ENCODE measurements around the gene HTR3C. TPM values are rescaled to one million over a fixed set of nuclear protein-coding genes. Genes with fewer than 3 reads are reported as not detected.

HTR3C gene
- total RNA-seq, 1 experiment from 2014 or later: not detected

DNA sequence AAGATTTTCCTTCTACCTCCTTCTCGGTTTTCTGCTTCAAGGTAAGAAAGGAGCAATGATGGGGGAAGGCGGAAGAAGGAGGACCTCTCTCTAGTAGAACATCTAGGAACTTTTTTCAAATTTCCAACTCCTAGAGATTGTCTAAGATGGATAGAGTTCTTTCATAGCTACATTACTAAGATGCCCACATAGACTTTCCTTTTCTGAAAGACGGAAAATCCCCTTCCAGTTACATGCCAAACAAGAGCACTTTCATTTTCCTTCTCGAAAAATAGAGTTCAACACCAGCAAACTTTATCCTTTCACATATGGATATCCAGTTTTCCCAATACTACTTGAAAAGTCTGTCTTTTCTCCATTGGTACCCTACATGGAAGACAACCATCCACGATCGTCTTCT, 44.7 kb downstream of the HTR3C start:
- no peak overlapping the region for H3K27ac Mint-ChIP-seq
- Histone ChIP-seq H3K56ac (ENCODE audit: insufficient read length, low read depth, low read length) (no peak overlapping the region), H2BK20ac (ENCODE audit: low read depth, low read length, poor library complexity, severe bottlenecking) (no peak overlapping the region), H3K4me1 (ENCODE audit: insufficient read depth, low read length) (no peaks in the 10 kb centered on the region), H2AK5ac (ENCODE audit: insufficient read length, low read length) (no peak overlapping the region), H3K79me1 (ENCODE audit: insufficient read depth, low read depth, low read length, poor library complexity, severe bottlenecking) (no peaks in the 10 kb centered on the region), H3K4ac (ENCODE audit: low read depth, low read length) (no peak overlapping the region), H3K23ac (ENCODE audit: insufficient read length, low read depth, low read length) (no peak overlapping the region), H3K9ac (ENCODE audit: extremely low read depth, insufficient read length, low read length) (no peak overlapping the region), H3K14ac (ENCODE audit: insufficient read depth, low read length) (no peak overlapping the region), H4K20me1 (ENCODE audit: control insufficient read depth, insufficient read depth, insufficient read length) (no peaks in the 10 kb centered on the region), H2BK5ac (ENCODE audit: insufficient read length, low read length) (no peak overlapping the region), H3K4me2 (ENCODE audit: insufficient read depth, insufficient read length, low read length) (no peak overlapping the region), H3K79me2 (ENCODE audit: insufficient read depth, low read length) (no peaks in the 10 kb centered on the region), H2AFZ (ENCODE audit: low read length) (no peak overlapping the region), H4K5ac (ENCODE audit: insufficient read length, low read depth, low read length) (no peak overlapping the region), H3K9me3 (ENCODE audit: control insufficient read depth, low read depth, low read length) (no peaks in the 10 kb centered on the region), H2BK12ac (ENCODE audit: insufficient read length, low read depth, low read length) (no peak overlapping the region), H3T11ph (ENCODE audit: low read length) (no peak overlapping the region), H2BK15ac (ENCODE audit: low read depth, low read length) (no peak overlapping the region), H3K27ac (ENCODE audit: insufficient read length, low read depth, low read length) (no peak overlapping the region), H4K8ac (replicated peaks; ENCODE audit: insufficient read length, low read depth, low read length) (no peak overlapping the region), H3K23me2 (ENCODE audit: insufficient read length, low read depth, low read length, poor library complexity, severe bottlenecking) (no peaks in the 10 kb centered on the region), H3K27me3 (ENCODE audit: insufficient read depth, low read length) (no peaks in the 10 kb centered on the region; the same call in 1 of the 2 replicates), H3K18ac (ENCODE audit: insufficient read length, low read depth, low read length) (no peak overlapping the region), H4K91ac (ENCODE audit: insufficient read length, low read depth, low read length) (no peak overlapping the region), H2BK120ac (ENCODE audit: low read depth, low read length, poor library complexity, severe bottlenecking) (no peak overlapping the region)
- peaks cover 8% of the 10 kb centered on the region for H3K27me3 Mint-ChIP-seq (ENCODE audit: low read depth)
- TF ChIP-seq CTCF (conservative IDR thresholded peaks at IDR 0.05): no peak
- peaks cover 4 to 6% of the 10 kb centered on the region in 2 experiments; a peak in 4 of 5 replicates for H3K9me3 Mint-ChIP-seq
- H3K4me3 Mint-ChIP-seq: no peak overlapping the region
- no CpG with 5 or more reads among the region's 6 CpGs for WGBS (ENCODE audit: extremely low coverage, insufficient read length, low lambda C conversion rate)
- no peaks in the 10 kb centered on the region for H3K4me1 Mint-ChIP-seq
- H3K36me3 Mint-ChIP-seq (ENCODE audit: insufficient read depth in 1 of 3, low read depth in 3 of 3): peaks cover 0 to 3% (median 0%) of the 10 kb centered on the region in 3 experiments; a peak in 1 of 7 replicates
- no peak for DNase-seq
